HG02870 (cell line): ENCODE data around the gene WIF1.

Experiments
- ATAC-seq: cut with Tn5 transposase; IDR thresholded peaks from one replicate; pipeline ENCODE4 v1.9.1; 2021; ENCODE audit warnings: mild to moderate bottlenecking, moderate library complexity; ENCODE audit not compliant: unreplicated experiment

The WIF1 gene

GRCh38 chr12:65039301-65039700 is 81.8 kb downstream of the WIF1 start:
- ATAC-seq, result no peak

GRCh38 chr12:65025136-65025535 is 96.0 kb downstream of the WIF1 start:
- no peak for ATAC-seq

- ATAC-seq, result no peak
Measured at GRCh38 chr12:65023485-65023884, 97.6 kb downstream of the WIF1 start.

- ATAC-seq, result no peak
Measured at GRCh38 chr12:65022960-65023359, 98.1 kb downstream of the WIF1 start.

DNA sequence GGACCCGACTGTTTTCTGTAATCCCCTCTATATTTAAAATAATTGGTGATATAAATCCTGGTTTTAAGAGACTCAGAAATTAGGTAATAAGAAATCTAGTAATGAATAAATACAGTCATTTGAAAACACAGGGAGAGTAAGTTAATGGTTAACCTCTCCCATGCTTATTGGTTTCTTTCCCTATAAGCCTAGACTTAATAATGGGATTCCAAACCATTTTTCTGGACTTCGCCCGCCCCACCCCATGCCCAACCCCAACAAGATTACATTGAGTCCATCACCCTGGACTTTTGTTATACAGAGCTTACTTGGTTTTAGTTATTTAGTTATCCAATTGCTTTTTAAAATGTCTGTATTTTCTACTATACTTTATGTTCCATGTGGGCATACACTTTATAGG is 98.7 kb downstream of the WIF1 start:
- ATAC-seq, result no peak

DNA sequence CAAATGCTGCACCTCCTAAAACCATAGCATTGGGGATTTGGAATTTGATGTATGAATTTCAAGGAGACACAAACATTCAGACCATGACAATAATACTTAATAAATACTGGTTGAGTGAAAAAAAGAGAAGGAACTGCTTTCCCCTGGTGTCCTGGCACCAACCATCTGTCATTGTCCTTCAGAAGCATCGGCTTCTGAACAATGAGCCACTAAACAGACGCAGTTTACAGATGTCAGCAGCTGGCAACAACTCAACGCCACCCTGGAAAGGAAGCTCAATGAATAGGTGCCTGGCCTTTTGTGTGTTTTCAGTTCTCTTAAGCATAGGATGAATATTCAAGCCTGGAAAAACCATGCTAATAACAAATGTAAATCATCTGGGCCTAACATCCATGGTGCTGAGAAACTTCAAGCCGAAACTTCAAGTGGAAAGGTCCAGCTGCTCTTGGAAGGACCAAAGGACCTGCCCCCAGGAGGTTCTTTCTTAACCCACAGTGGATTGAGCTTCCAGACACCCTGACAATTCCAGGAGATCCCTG is 101.3 kb downstream of the WIF1 start:
- ATAC-seq, result no peak

DNA sequence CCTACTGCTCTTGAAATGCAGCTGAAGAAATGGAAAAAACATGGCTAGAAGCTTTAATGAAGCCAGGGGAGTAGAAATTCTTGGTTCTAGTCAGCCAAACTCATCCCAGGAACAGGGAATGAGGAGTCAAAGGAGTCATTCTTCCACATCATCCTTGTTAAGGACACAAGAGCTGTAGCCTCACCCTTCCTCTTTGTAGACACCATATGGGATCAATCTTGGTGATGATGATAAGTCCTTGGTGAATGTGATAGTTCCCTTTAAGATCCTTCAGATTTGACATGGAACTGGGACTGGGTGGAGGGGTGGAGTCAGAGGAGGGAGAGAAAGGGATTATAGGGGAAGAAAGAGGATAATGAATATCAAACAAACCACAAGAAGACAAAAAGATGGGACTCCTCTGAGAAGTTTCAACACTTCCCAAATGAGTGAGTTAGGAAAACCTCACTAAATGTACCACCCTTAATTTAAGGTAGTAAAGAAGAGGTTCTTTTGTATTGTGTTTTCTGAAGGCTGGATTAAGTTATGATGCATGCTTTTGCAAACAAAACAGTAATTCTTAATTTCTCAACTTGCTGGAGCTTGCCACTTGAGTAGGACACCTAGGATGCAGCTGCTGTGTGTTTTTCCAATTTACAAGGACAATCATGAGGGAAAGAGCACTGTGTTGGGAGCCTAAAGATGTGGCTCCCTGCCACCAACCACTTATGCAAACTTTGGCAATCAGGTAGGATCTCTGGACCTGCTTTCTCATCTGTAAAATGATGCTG is 104.0 kb downstream of the WIF1 start:
- ATAC-seq, result no peak

GRCh38 chr12:65015850-65016249 is 105.3 kb downstream of the WIF1 start:
- ATAC-seq, result no peak

DNA sequence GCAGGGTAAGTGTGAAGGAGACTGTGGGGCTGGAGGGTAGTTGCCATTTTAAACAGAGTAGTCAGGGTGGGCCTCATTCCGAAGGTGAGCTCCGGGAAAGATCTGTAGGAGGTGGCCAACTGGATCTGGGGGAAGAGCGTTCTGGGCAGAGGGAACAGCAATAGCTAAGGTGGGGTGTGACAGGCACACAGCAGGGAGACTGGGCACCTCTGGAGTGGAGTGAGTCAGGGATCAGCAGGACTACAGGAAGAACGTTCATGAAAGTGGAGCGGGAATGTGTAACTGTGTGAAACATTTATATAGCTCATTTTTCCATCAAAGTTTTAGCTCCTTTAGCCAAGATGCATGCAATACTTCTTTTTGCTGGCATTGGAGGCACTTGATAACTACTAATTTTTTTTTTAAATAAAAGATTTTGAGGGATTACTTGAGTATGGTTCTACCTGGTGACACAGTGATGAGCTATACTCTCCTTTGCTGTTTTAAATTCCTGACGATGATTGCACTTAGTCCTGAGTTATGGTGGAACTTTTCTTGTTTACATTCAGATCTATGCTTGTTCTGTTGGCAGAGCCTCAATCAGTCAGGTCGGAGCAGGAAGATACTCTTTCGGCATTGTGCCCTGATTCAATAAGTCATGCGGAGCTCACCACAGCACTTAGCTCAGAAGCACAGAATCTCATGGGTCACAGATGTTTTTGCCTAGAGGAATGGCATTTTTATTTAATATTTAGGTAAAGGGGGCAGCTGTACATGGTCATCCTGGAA is 106.4 kb downstream of the WIF1 start:
- no peak for ATAC-seq

DNA sequence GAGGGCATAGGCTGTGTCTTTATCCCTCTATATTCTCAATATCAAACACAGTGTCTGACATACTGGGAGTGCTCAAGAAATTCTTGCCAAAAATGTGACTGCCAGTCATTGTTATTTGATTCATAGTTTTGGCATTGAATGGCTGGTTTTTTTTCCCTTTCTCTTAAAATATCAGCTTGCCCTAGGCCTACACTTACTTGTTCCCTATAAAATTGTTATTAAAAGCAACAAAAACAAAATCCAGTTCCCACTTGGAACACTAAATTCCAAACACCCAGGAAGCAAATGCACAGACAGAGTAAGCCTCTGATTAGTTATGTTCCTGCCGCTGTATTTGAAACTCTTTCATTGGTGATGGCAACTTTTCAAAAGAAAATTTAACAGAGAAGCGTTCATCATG is 110.7 kb downstream of the WIF1 start:
- no peak for ATAC-seq

DNA sequence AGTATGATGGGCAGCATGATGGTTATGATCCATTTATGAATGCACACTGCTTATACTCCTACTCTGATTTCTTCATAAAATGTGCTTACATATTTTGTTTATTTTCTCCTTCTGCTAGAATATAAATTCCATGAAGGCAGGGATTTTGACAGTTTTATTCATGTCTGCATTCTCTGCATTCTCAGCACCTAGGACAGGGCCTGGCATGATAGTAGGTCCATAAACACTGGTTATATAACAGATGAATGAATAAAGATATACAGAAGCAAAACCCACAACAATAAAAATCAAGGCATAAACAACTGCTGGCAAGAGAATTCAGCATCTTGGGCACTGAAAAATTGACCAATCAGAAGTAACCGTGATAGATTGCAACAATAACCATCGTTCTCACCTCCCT is 115.4 kb downstream of the WIF1 start:
- no peak for ATAC-seq

DNA sequence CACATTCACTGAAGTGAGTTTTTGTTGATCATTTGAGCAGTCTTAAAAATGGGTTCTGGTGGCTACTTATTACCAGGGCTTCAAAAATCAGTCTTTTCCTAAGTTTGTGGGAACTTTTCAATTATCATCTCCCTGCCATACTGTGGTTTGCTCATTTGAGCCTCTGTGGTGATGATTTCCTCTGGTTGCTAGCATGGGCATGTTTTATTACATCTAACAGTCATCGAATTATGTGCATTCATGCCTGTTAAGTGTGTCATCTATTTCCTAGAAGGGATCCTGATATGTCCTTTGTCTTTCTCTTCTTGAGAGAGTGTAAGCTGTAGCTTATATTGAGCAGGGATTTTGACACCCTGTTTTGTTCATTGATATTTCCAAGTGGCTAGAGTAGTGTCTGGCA is 116.8 kb downstream of the WIF1 start:
- ATAC-seq, result no peak
